B cell (primary cell): Measurements from ENCODE around the gene ACAD11. TPM values are rescaled to one million over a fixed set of nuclear protein-coding genes. Genes with fewer than 3 reads are reported as not detected.
A peak's percentile ranks its signal among the peaks of the same experiment; 100 is the strongest.

Experiments used
- ATAC-seq: fragments of 200-7000 bp; cut with Tn5 transposase; one replicate; pipeline ENCODE4 v1.10.0; 2021; ENCODE audit warnings: low read depth, mild to moderate bottlenecking, moderate number of reproducible peaks, moderate library complexity
- CTCF ChIA-PET: fragments of 350-600 bp; sonication (Branson Sonifier 250); formaldehyde crosslinking; loops from one replicate; lab custom pipeline; 2021; ENCODE audit warnings: antibody characterized with exemption, inconsistent platforms; lab: Charles Lee
- POLR2A ChIA-PET: fragments of 350-600 bp; sonication (Branson Sonifier 250); formaldehyde crosslinking; loops from one replicate; lab custom pipeline; 2021; ENCODE audit warnings: antibody characterized with exemption; lab: Charles Lee
- DNase-seq: peaks from one replicate; pipeline ENCODE4 v3.0.0; 2013
- H2AFZ ChIP-seq: 2 replicates; pipeline ENCODE4 v1.6.1; 2012; ENCODE audit warnings: mild to moderate bottlenecking, low read depth, low read length; ENCODE audit not compliant: insufficient read depth, poor library complexity, severe bottlenecking
- H3K27ac ChIP-seq, 2 donors: 1 replicate in 1 of 2; 2 replicates in 1 of 2; pipeline ENCODE4 v1.5.1; 2012 to 2013; ENCODE audit warnings: low read length in 2 of 2, mild to moderate bottlenecking in 2 of 2, moderate library complexity in 1 of 2
- H3K27me3 ChIP-seq, 4 experiments: fragments of 200-600 bp in 1 of 4; sonication (generic) in 1 of 4; replicated peaks in 1 of 4; 1 replicate in 2 of 4; 2 replicates in 2 of 4; pipeline versions ENCODE4 v1.6.1 to v1.7.0; 2013 to 2016; ENCODE audit warnings: low read length in 3 of 4, mild to moderate bottlenecking in 2 of 4, mixed read lengths in 1 of 4, moderate library complexity in 1 of 4; ENCODE audit not compliant: insufficient read depth in 4 of 4, control insufficient read depth in 3 of 4; ENCODE audit errors: control extremely low read depth in 1 of 4
- H3K36me3 ChIP-seq, 2 experiments: replicated peaks in 1 of 2; 1 replicate in 1 of 2; 2 replicates in 1 of 2; pipeline versions ENCODE4 v1.6.1 to v1.7.1; 2013; ENCODE audit warnings: low read length in 1 of 2; ENCODE audit not compliant: insufficient read depth in 2 of 2, control insufficient read depth in 1 of 2; ENCODE audit errors: control extremely low read depth in 1 of 2, extremely low read depth in 1 of 2
- H3K4me1 ChIP-seq, 2 donors: fragments of 200-600 bp in 1 of 2; sonication (generic) in 1 of 2; 1 replicate in 1 of 2; 2 replicates in 1 of 2; pipeline versions ENCODE4 v1.5.1 to v1.6.1; 2013 to 2017; ENCODE audit warnings: low read length in 2 of 2; ENCODE audit not compliant: control insufficient read depth in 2 of 2, insufficient read depth in 2 of 2
- H3K4me2 ChIP-seq: replicated peaks from 2 replicates; pipeline ENCODE3; 2012; ENCODE audit warnings: mild to moderate bottlenecking, low read depth, low read length; ENCODE audit not compliant: poor library complexity, severe bottlenecking
- H3K4me3 ChIP-seq, 5 experiments: fragments of 200-600 bp in 1 of 5; sonication (generic) in 1 of 5; 1 replicate in 3 of 5; 2 replicates in 2 of 5; pipeline versions ENCODE4 v1.5.1 to v1.7.0; 2011 to 2016; ENCODE audit warnings: low read length in 4 of 5, mild to moderate bottlenecking in 4 of 5, low read depth in 2 of 5, control low read depth in 1 of 5, moderate library complexity in 1 of 5; ENCODE audit not compliant: insufficient read depth in 1 of 5; ENCODE audit errors: control extremely low read depth in 1 of 5, extremely low read depth in 1 of 5
- H3K79me2 ChIP-seq: fragments of 200-600 bp; sonication (generic); one replicate; pipeline ENCODE4 v1.6.0; 2016; ENCODE audit warnings: low read length; ENCODE audit not compliant: control insufficient read depth, insufficient read depth
- H3K9ac ChIP-seq: fragments of 200-600 bp; sonication (generic); 2 replicates; pipeline ENCODE4 v1.6.1; 2017; ENCODE audit warnings: mild to moderate bottlenecking, low read length, moderate library complexity
- H3K9me3 ChIP-seq, 3 donors: one replicate each; pipeline versions ENCODE4 v1.6.1 to v1.7.1; 2013; ENCODE audit warnings: low read length in 2 of 3; ENCODE audit not compliant: control insufficient read depth in 2 of 3, insufficient read depth in 1 of 3; ENCODE audit errors: control extremely low read depth in 1 of 3
- H4K20me1 ChIP-seq: 2 replicates; pipeline ENCODE4 v1.6.0; 2012; ENCODE audit warnings: mild to moderate bottlenecking, low read length; ENCODE audit not compliant: insufficient read depth, control insufficient read depth, poor library complexity, severe bottlenecking
- H3K27ac Mint-ChIP-seq: one replicate; pipeline ENCODE4 v1.8.0; 2021; ENCODE audit warnings: mixed read lengths
- H3K27me3 Mint-ChIP-seq: one replicate; pipeline ENCODE4 v1.8.0; 2021; ENCODE audit warnings: mixed read lengths
- H3K4me1 Mint-ChIP-seq: one replicate; pipeline ENCODE4 v1.8.0; 2021; ENCODE audit warnings: mixed read lengths
- H3K4me3 Mint-ChIP-seq: one replicate; pipeline ENCODE4 v1.8.0; 2021; ENCODE audit warnings: mixed read lengths
- H3K9me3 Mint-ChIP-seq: one replicate; pipeline ENCODE4 v1.8.0; 2022; ENCODE audit warnings: mixed read lengths; ENCODE audit not compliant: insufficient read depth
- CTCF ChIP-seq: fragments of 200-600 bp; IDR thresholded peaks from one replicate; pipeline ENCODE4 v1.8.0; 2022; ENCODE audit warnings: antibody characterized with exemption, mild to moderate bottlenecking
- EZH2 ChIP-seq: IDR thresholded peaks from 2 replicates; pipeline ENCODE4 v1.6.1; 2012; ENCODE audit warnings: borderline replicate concordance, low read depth, mild to moderate bottlenecking, moderate library complexity, low read length; ENCODE audit not compliant: insufficient read depth, poor library complexity, severe bottlenecking
- WGBS: methylation state at CpG from one replicate; pipeline ENCODE4 v1.1.5; 2013; ENCODE audit warnings: missing lambda C conversion rate; ENCODE audit not compliant: insufficient coverage; 5-methylcytosine and 5-hydroxymethylcytosine counted together
- intact Hi-C: fragments of 100-400 bp; cut with micrococcal nuclease; formaldehyde crosslinking; loops from one replicate; pipeline ENCODE4 v1.10.0; 2022
- polyA minus RNA-seq: library from RNA; depleted of rRNA, polyadenylated mRNA; stranded (reverse); fragments of >200 nt; gene quantifications from 2 replicates; pipeline ENCODE4 v1.2.3, GENCODE V29; 2012
- polyA plus RNA-seq: library from polyadenylated mRNA; depleted of rRNA; stranded (reverse); fragments of >200 nt; gene quantifications from 2 replicates; pipeline ENCODE4 v1.2.3, GENCODE V29; 2012
- total RNA-seq, 2 donors: library from RNA; stranded (reverse); fragments of 120-200 nt in 1 of 2; gene quantifications; 1 replicate in 1 of 2; 2 replicates in 1 of 2; pipeline versions ENCODE4 v1.2.3 to v1.2.4, GENCODE V29; 2013 to 2022

The ACAD11 gene
- total RNA-seq (26.9 and 30.2 TPM in 2 replicates), polyA plus RNA-seq (23.4 and 43.2 TPM in 2 replicates), polyA minus RNA-seq (21.8 and 32.1 TPM in 2 replicates)
- total RNA-seq (2013) = 25.3 TPM

GRCh38 chr3:132659365-132660051, at the start of gene ACAD11:
Gene ACAD11 (minus strand): TSS chr3:132659809. CDS start chr3:132659751, 58 bp downstream.
- intact Hi-C loops = loop anchor here (1.0 to 5.0 kb wide), 4 partner anchors 63 to 1828 kb away; partner anchors contain the start of genes ANAPC13, CEP63, DNAJC13 and MRPL3
- Histone ChIP-seq H3K27me3 (no peaks in the 10 kb centered on the region), H3K36me3 (no peaks in the 10 kb centered on the region), H3K79me2 (peaks cover 42% of the 10 kb centered on the region), H3K4me3 (peak within 1 kb of the TSS; percentile 67 to 97 (median 77)), H3K27ac (peak within 1 kb of the TSS; percentile 69 to 80), H3K4me1 (peaks cover 15 to 21% of the 10 kb centered on the region in 2 donors), H2AFZ (peak within 1 kb of the TSS; percentile 89), H3K9ac (peak within 1 kb of the TSS; percentile 76), H3K4me2 (peak within 1 kb of the TSS; percentile 82), H4K20me1 (no peaks in the 10 kb centered on the region), H3K9me3 (no peaks in the 10 kb centered on the region)
- WGBS = under 1% methylated on average over 31 of the region's 34 CpGs
- H3K4me1 Mint-ChIP-seq = peaks cover 31% of the 10 kb centered on the region
- TF ChIP-seq CTCF = peak; percentile 62
- TF ChIP-seq EZH2 = no peak
- DNase-seq (peak; percentile 78), ATAC-seq (peak; percentile 71)
- CTCF ChIA-PET = interaction anchor here (1.5 to 1.8 kb wide), 3 partner anchors 12 to 24 kb away, joined by 3 to 5 read pairs (median 4); no protein-coding TSS in a partner anchor
- H3K27ac Mint-ChIP-seq = peak within 1 kb of the TSS; percentile 95
- H3K9me3 Mint-ChIP-seq = no peaks in the 10 kb centered on the region
- POLR2A ChIA-PET = interaction anchor here (0.6 kb wide), 1 partner anchor 209 kb away, joined by 4 read pairs; no protein-coding TSS in a partner anchor
- H3K27me3 Mint-ChIP-seq = no peaks in the 10 kb centered on the region
- peak within 1 kb of the TSS; percentile 97 for H3K4me3 Mint-ChIP-seq

- Histone ChIP-seq H3K9me3 (no peaks in the 10 kb centered on the region), H4K20me1 (no peaks in the 10 kb centered on the region), H3K79me2 (no peaks in the 10 kb centered on the region), H3K4me3 (no peak overlapping the region), H2AFZ (no peak overlapping the region), H3K4me1 (no peaks in the 10 kb centered on the region), H3K27me3 (no peaks in the 10 kb centered on the region), H3K27ac (no peak overlapping the region), H3K9ac (no peak overlapping the region), H3K36me3 (peaks cover 21 to 58% of the 10 kb centered on the region in 2 experiments), H3K4me2 (no peak overlapping the region)
- POLR2A ChIA-PET = no interaction called here
- TF ChIP-seq CTCF (no peak), EZH2 (no peak)
- H3K4me3 Mint-ChIP-seq = no peak overlapping the region
- no peaks in the 10 kb centered on the region for H3K4me1 Mint-ChIP-seq
- H3K9me3 Mint-ChIP-seq = no peaks in the 10 kb centered on the region
- CTCF ChIA-PET = no interaction called here
- no peak for DNase-seq
- H3K27me3 Mint-ChIP-seq = no peaks in the 10 kb centered on the region
- WGBS = 100% methylated on average over 1 of the region's 2 CpGs
- intact Hi-C loops = no loop called here
- no peak for ATAC-seq
- no peak overlapping the region for H3K27ac Mint-ChIP-seq
These were observed 44.1 kb upstream of the ACAD11 start for GRCh38 chr3:132703733-132704132.
